Gastrocnemius medialis (tissue), 4 donors: ENCODE results near the gene CHST14. TPM values are rescaled to one million over a fixed set of nuclear protein-coding genes. Genes with fewer than 3 reads are reported as not detected.

Source experiments
- ATAC-seq, 2 donors: fragments of 150-250 bp; one replicate each; pipeline ENCODE4 v1.9.1; 2016
- DNase-seq, 2 donors: peaks; one replicate each; pipeline ENCODE4 v3.0.0-alpha.2; 2019
- H3K27ac ChIP-seq, 4 donors: fragments of 200-600 bp; sonication (generic); 1 replicate in 1 of 4; 2 replicates in 3 of 4; pipeline ENCODE4 v1.5.1; 2016 to 2018; ENCODE audit warnings: mild to moderate bottlenecking in 2 of 4, moderate library complexity in 1 of 4
- H3K27me3 ChIP-seq, 3 donors: fragments of 200-600 bp; sonication (generic) in 2 of 3; 1 replicate in 1 of 3; 2 replicates in 2 of 3; pipeline versions ENCODE4 v1.5.1 to v1.6.0; 2016 to 2019; ENCODE audit warnings: mild to moderate bottlenecking in 1 of 3, moderate library complexity in 1 of 3
- H3K36me3 ChIP-seq, 2 donors: fragments of 200-600 bp; sonication (generic) in 1 of 2; one replicate each; pipeline ENCODE4 v1.5.1; 2017 to 2018
- H3K4me1 ChIP-seq, 2 donors: fragments of 200-600 bp; sonication (generic) in 1 of 2; one replicate each; pipeline ENCODE4 v1.5.1; 2016 to 2017; ENCODE audit warnings: mild to moderate bottlenecking in 2 of 2
- H3K4me3 ChIP-seq, 4 donors: fragments of 200-600 bp; sonication (generic) in 3 of 4; 1 replicate in 1 of 4; 2 replicates in 3 of 4; pipeline ENCODE4 v1.5.1; 2016 to 2019; ENCODE audit warnings: mild to moderate bottlenecking in 2 of 4
- H3K9me3 ChIP-seq, 3 donors: fragments of 200-600 bp; sonication (generic) in 2 of 3; 1 replicate in 1 of 3; 2 replicates in 2 of 3; pipeline ENCODE4 v1.5.1; 2016 to 2019
- POLR2A ChIP-seq, 2 donors: fragments of 450-650 bp; IDR thresholded peaks; one replicate each; pipeline ENCODE4 v1.6.1; 2017; ENCODE audit warnings: antibody characterized with exemption in 2 of 2, mild to moderate bottlenecking in 2 of 2, moderate library complexity in 2 of 2
- in situ Hi-C, 4 donors: fragments of 200-750 bp; cut with MboI; loops; one replicate each; pipeline versions ENCODE4 v1.15.0 to v1.8.0; 2017; ENCODE audit warnings: low sequenced_read_pairs in 4 of 4
- intact Hi-C: fragments of 100-400 bp; cut with DNase I; formaldehyde crosslinking; loops from one replicate; pipeline ENCODE4 v1.15.1; 2023; ENCODE audit warnings: low total_unique reads
- total RNA-seq, 4 donors: library from RNA; depleted of rRNA; stranded (reverse); fragments of >200 nt; gene quantifications; one replicate each; pipeline versions ENCODE4 v1.1.0 to v1.2.3, GENCODE V29; 2016
- TF ChIP-seq, protein P1 (sequence below), 5 experiments: fragments of 450-650 bp in 3 of 5; fragments of 200-600 bp in 2 of 5; sonication (generic) in 2 of 5; IDR thresholded peaks in 4 of 5; conservative IDR thresholded peaks in 1 of 5; 1 replicate in 4 of 5; 2 replicates in 1 of 5; pipeline ENCODE4 v1.5.1; 2016 to 2019; ENCODE audit warnings: antibody characterized with exemption in 5 of 5, mild to moderate bottlenecking in 3 of 5, moderate library complexity in 3 of 5

Gene CHST14
- total RNA-seq, 4 donors from 2014 or later, result 3.0 to 5.2 (median 3.9) TPM

DNA sequence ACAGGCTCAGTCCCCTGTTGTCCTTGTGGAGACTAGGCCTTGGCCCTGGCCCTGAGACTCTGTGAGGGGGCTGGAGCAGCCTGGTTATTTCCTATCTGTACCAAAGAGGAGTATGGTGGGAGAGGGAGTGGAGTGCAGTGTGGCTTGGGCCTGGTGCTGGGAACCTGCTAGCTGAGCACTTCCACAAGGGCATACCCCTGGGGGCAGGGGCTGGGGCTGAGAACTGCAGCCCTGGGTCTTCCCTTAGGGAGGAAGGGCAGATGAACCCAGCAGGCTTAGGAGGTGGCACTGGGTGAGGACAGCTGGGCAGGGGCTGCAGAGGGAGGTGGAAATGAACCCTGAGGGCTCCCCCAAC is 3.5 kb upstream of the CHST14 start:
- Histone ChIP-seq H3K27ac (no peak overlapping the region), H3K27me3 (no peaks in the 10 kb centered on the region), H3K9me3 (no peaks in the 10 kb centered on the region), H3K4me3 (no peak overlapping the region), H3K36me3 (peaks cover 0 to 35% of the 10 kb centered on the region in 2 donors), H3K4me1 (peaks cover 4 to 10% of the 10 kb centered on the region in 2 donors)
- DNase-seq (no peak), ATAC-seq (no peak)
- in situ Hi-C loops, result no loop called here
- intact Hi-C loops, result no loop called here
- TF ChIP-seq, protein P1, sequence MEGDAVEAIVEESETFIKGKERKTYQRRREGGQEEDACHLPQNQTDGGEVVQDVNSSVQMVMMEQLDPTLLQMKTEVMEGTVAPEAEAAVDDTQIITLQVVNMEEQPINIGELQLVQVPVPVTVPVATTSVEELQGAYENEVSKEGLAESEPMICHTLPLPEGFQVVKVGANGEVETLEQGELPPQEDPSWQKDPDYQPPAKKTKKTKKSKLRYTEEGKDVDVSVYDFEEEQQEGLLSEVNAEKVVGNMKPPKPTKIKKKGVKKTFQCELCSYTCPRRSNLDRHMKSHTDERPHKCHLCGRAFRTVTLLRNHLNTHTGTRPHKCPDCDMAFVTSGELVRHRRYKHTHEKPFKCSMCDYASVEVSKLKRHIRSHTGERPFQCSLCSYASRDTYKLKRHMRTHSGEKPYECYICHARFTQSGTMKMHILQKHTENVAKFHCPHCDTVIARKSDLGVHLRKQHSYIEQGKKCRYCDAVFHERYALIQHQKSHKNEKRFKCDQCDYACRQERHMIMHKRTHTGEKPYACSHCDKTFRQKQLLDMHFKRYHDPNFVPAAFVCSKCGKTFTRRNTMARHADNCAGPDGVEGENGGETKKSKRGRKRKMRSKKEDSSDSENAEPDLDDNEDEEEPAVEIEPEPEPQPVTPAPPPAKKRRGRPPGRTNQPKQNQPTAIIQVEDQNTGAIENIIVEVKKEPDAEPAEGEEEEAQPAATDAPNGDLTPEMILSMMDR (IDR thresholded peaks at IDR 0.05 in 4 of 5, conservative IDR thresholded peaks at IDR 0.05 in 1 of 5), result no peak
- no peak for TF ChIP-seq POLR2A (IDR thresholded peaks at IDR 0.05)

DNA sequence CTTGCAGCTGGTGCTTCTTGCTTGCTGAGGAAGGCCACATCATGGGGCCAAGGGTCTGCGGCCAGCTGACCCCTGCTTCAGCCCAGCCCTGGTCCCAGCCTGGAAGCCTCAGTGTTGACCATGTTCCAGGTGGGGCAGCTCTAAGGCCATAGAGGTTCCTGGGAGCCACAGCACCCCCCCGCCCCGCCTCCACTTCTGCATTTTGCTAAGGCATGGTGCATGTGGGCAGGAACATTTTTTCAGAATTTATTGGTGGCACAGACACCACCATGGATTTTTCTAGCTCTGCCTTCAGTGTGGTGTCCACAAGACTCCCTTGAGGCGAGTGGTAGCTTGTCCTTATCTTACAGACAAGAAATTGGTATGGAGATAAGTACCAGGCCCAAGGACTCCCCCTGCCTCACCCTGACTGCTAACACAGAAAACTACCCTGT is 1.9 kb upstream of the CHST14 start:
- no peak for DNase-seq
- Histone ChIP-seq H3K4me1 (peaks cover 4 to 11% of the 10 kb centered on the region in 2 donors), H3K27me3 (no peaks in the 10 kb centered on the region), H3K4me3 (no peak overlapping the region), H3K27ac (no peak overlapping the region), H3K36me3 (peaks cover 0 to 26% of the 10 kb centered on the region in 2 donors), H3K9me3 (no peaks in the 10 kb centered on the region)
- in situ Hi-C loops, result no loop called here
- TF ChIP-seq POLR2A (IDR thresholded peaks at IDR 0.05), result no peak
- TF ChIP-seq, protein P1 (IDR thresholded peaks at IDR 0.05 in 4 of 5, conservative IDR thresholded peaks at IDR 0.05 in 1 of 5), result no peak
- intact Hi-C loops, result no loop called here
- no peak for ATAC-seq

DNA sequence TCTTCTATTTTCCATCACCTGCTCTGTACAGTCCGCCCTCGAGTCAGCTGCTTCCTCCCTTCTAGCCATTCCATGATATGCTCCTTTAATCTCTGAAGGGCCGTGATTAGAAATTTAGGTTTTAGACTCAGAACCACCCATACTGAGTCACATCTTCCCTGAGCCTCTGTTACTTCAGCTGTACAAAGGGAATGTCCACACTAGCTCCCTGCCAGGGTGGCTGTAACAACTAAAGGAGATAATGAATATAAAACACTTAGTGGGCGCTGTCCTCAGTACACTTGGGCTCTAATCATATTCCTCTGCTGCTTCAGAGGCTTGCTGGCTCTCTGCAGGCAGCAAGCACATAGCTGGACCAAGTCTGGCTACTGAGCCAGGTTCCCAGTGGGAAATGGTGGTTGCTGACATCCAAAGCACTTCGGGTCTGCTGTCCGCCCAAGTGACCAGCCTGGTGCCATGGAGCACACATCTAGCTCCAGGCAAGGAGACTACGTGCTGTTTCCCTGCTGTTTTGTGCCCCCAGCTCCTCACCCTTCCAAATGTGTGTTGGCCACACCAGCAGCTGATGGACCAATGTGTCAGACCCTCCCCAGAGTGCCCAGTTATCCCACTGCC is 901 bp upstream of the CHST14 start:
- Histone ChIP-seq H3K4me1 (peaks cover 4 to 11% of the 10 kb centered on the region in 2 donors), H3K27me3 (no peaks in the 10 kb centered on the region), H3K9me3 (no peaks in the 10 kb centered on the region), H3K27ac (peak overlapping the region; percentile 73 to 79 (median 78)), H3K36me3 (peaks cover 0 to 16% of the 10 kb centered on the region in 2 donors), H3K4me3 (peak overlapping the region; percentile 73 to 87 (median 80))
- intact Hi-C loops (loop anchor here (2.0 kb wide), 2 partner anchors 29 to 37 kb away; partner anchors contain the start of gene BAHD1), in situ Hi-C loops (no loop called here)
- ATAC-seq (no peak), DNase-seq (no peak)
- TF ChIP-seq POLR2A (IDR thresholded peaks at IDR 0.05), result no peak
- TF ChIP-seq, protein P1 (IDR thresholded peaks at IDR 0.05 in 4 of 5, conservative IDR thresholded peaks at IDR 0.05 in 1 of 5), result no peak

DNA sequence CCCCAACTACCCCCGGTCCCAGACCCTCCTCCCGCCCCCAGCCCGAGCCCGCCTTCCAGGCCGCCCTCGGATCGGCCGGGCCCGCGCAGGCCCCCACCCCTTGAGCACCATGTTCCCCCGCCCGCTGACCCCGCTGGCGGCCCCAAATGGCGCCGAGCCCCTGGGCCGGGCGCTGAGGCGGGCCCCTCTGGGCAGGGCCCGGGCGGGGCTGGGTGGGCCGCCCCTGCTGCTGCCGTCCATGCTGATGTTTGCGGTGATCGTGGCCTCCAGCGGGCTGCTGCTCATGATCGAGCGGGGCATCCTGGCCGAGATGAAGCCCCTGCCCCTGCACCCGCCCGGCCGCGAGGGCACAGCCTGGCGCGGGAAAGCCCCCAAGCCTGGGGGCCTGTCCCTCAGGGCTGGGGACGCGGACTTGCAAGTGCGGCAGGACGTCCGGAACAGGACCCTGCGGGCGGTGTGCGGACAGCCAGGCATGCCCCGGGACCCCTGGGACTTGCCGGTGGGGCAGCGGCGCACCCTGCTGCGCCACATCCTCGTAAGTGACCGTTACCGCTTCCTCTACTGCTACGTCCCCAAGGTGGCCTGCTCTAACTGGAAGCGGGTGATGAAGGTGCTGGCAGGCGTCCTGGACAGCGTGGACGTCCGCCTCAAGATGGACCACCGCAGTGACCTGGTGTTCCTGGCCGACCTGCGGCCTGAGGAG is 472 bp downstream of the CHST14 start:
- DNase-seq, result no peak

More for the DNA sequence above, 472 bp downstream of the CHST14 start:
- in situ Hi-C loops, result no loop called here
- Histone ChIP-seq H3K4me3 (peak overlapping the region; percentile 73 to 87 (median 80)), H3K9me3 (no peaks in the 10 kb centered on the region), H3K36me3 (peaks cover 0 to 2% of the 10 kb centered on the region in 2 donors), H3K27me3 (no peaks in the 10 kb centered on the region), H3K27ac (peak overlapping the region; percentile 73 to 79 (median 78)), H3K4me1 (peaks cover 4 to 11% of the 10 kb centered on the region in 2 donors)
- intact Hi-C loops, result loop anchor here (2.0 kb wide), 2 partner anchors 30 to 36 kb away; partner anchors contain the start of gene BAHD1
- no peak for TF ChIP-seq POLR2A (IDR thresholded peaks at IDR 0.05)
- TF ChIP-seq, protein P1 (IDR thresholded peaks at IDR 0.05 in 4 of 5, conservative IDR thresholded peaks at IDR 0.05 in 1 of 5), result no peak
- peak; percentile 55 to 60 for ATAC-seq
